Activated CD4-positive, alpha-beta memory T cell treated with anti-CD3 and anti-CD28 coated beads for 36 hours (primary cell): ENCODE results near the gene HIGD2A. TPM values are rescaled to one million over a fixed set of nuclear protein-coding genes. Genes with fewer than 3 reads are reported as not detected.

Experiments used
- CTCF ChIA-PET: fragments of 350-600 bp; sonication (Branson Sonifier 250); formaldehyde crosslinking; loops from one replicate; lab custom pipeline; 2021; ENCODE audit warnings: antibody characterized with exemption, inconsistent platforms; lab: Charles Lee
- POLR2A ChIA-PET: fragments of 350-600 bp; sonication (Branson Sonifier 250); formaldehyde crosslinking; loops from one replicate; lab custom pipeline; 2021; ENCODE audit warnings: antibody characterized with exemption; lab: Charles Lee
- DNase-seq: peaks from one replicate; pipeline ENCODE4 v3.0.0-alpha.2; 2020
- H3K27ac Mint-ChIP-seq: one replicate; pipeline ENCODE4 v1.8.0; 2021; ENCODE audit warnings: mixed read lengths
- H3K27me3 Mint-ChIP-seq: one replicate; pipeline ENCODE4 v1.8.0; 2021; ENCODE audit warnings: mixed read lengths
- H3K36me3 Mint-ChIP-seq: one replicate; pipeline ENCODE4 v1.8.0; 2021; ENCODE audit warnings: mixed read lengths
- H3K4me1 Mint-ChIP-seq: one replicate; pipeline ENCODE4 v1.8.0; 2021; ENCODE audit warnings: low read depth, mixed read lengths
- H3K4me3 Mint-ChIP-seq: one replicate; pipeline ENCODE4 v1.8.0; 2021; ENCODE audit warnings: mild to moderate bottlenecking, mixed read lengths
- H3K9me3 Mint-ChIP-seq: one replicate; pipeline ENCODE4 v1.8.0; 2021; ENCODE audit warnings: mixed read lengths
- intact Hi-C: fragments of 100-400 bp; cut with micrococcal nuclease; formaldehyde crosslinking; loops from one replicate; pipeline ENCODE4 v1.15.1; 2023
- total RNA-seq, 2 experiments: library from RNA; stranded (reverse); gene quantifications; one replicate each; pipeline ENCODE4 v1.2.3, GENCODE V29; 2021

The HIGD2A gene
- total RNA-seq, 2 experiments from 2014 or later: 112 to 119 TPM

DNA sequence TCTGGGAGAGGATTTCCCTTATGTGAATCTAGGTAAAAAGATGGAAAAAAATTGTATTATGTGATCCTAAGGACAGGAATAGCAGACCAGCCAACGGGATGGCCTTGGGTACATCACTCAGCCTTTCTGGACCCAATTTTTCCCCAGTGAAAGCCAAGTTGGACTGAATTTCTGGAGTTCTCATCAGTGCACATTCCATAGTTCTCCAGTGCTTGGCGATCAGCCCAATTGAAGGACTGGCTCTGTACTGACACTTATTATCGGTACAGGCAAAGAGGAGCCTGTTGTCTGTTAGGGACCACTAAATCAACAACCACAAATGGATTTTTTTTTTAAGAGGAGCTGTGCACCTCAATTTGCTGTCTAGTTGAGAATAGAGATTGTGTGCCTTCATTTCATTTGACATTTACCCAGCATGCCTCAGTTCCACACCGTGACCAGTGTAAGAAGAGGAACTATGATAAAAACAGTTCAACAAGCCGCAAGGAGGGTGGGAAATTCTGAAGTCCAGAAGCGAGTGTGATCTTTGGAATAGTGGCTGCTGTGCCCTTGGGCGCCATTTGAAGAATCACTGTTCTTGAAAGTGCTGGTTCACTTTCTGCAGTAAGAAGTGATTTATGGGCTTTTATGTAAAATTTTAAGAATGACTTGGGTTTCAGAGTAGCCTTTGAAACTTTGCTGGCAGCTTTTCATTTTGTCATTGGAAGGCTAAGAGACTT, 15.3 kb upstream of the HIGD2A start:
- H3K4me3 Mint-ChIP-seq: no peak overlapping the region
- CTCF ChIA-PET: interaction anchor here (1.3 kb wide), 1 partner anchor 11 kb away, joined by 3 read pairs; the partner anchor contains the start of gene KIAA1191
- H3K4me1 Mint-ChIP-seq: no peaks in the 10 kb centered on the region
- peaks cover 9% of the 10 kb centered on the region for H3K36me3 Mint-ChIP-seq
- POLR2A ChIA-PET: no interaction called here
- H3K9me3 Mint-ChIP-seq: no peaks in the 10 kb centered on the region
- no peak overlapping the region for H3K27ac Mint-ChIP-seq
- no peak for DNase-seq
- intact Hi-C loops: no loop called here
- no peaks in the 10 kb centered on the region for H3K27me3 Mint-ChIP-seq

DNA sequence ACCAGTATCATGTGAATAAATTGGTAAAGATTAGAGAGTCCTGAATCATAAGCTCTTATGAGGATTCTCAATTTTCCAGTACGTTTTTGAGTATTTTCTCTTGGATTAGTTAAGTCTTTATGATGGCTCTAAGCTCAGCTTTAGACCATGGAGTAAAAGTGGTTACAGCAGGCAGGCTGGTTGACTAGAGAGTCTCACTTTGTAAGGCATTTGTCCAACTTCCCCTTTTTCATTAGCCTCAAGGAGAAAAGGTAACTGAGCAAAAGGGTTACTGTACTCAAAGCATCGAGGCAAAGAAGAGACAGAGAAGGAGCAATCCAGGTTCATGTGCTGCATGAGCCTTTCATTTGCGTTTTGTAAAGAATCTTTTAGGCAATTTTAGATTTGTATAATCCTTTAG, 8.7 kb upstream of the HIGD2A start:
- POLR2A ChIA-PET: interaction anchor here (1.3 kb wide), 1 partner anchor 8 kb away, joined by 4 read pairs; the partner anchor contains the start of genes HIGD2A and NOP16
- peaks cover 34% of the 10 kb centered on the region for H3K36me3 Mint-ChIP-seq
- no peaks in the 10 kb centered on the region for H3K9me3 Mint-ChIP-seq
- H3K27ac Mint-ChIP-seq: no peak overlapping the region
- intact Hi-C loops: loop anchor here (10.0 kb wide), 3 partner anchors 145 to 865 kb away; partner anchors contain the start of genes HRH2 and SIMC1
- H3K4me3 Mint-ChIP-seq: no peak overlapping the region
- no peaks in the 10 kb centered on the region for H3K27me3 Mint-ChIP-seq
- no peak for DNase-seq
- peaks cover 2% of the 10 kb centered on the region for H3K4me1 Mint-ChIP-seq
- CTCF ChIA-PET: no interaction called here

DNA sequence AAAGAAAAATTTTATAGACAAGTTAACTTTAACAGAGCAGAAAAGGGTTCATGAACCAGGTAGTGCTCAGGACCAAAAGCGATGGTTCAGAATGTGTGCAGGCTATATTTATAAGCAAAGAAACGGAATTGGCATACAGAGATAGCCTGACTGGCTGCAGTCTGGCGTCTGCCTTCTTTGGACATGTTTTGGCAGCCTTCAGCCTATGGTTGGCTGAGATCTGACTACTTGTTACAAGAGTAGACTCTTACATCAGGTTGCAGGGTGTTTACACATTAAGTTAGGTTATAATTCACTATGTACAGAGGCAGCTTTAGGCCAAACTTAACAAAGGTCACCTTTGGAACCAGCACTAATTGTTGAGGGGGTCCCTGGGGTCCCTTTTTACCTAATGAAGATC, 7.1 kb upstream of the HIGD2A start:
- Mint-ChIP-seq H3K9me3 (no peaks in the 10 kb centered on the region), H3K4me1 (peaks cover 14% of the 10 kb centered on the region), H3K27me3 (no peaks in the 10 kb centered on the region), H3K36me3 (peaks cover 46% of the 10 kb centered on the region), H3K4me3 (no peak overlapping the region), H3K27ac (no peak overlapping the region)
- intact Hi-C loops: loop anchor here (10.0 kb wide), 3 partner anchors 147 to 867 kb away; partner anchors contain the start of genes HRH2 and SIMC1
- DNase-seq: no peak
- ChIA-PET POLR2A (interaction anchor here (1.9 kb wide), 1 partner anchor 11 kb away, joined by 5 read pairs; no protein-coding TSS in a partner anchor), CTCF (interaction anchor here (1.0 kb wide), 1 partner anchor 652 kb away, joined by 3 read pairs; no protein-coding TSS in a partner anchor)

DNA sequence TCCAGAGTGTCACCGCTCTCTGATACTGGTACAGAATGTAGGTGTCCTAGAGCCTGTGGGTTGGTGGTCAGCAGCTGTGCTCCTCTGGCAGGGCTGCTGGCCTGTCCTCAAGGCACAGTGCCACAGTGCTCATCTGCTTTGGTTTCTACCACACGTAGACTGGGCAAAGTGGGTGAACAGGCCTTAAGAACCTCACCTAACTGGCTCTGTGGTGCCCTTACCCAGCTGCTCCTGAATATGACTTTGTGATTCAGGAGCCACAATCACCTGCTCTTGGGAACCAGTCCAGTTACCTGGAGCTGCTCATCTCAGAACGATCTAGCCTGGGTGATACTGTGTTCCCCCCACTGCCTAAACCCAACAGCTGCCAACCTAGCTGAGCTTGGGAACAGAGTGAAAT, 6.6 kb upstream of the HIGD2A start:
- H3K4me3 Mint-ChIP-seq: no peak overlapping the region
- CTCF ChIA-PET: no interaction called here
- H3K9me3 Mint-ChIP-seq: no peaks in the 10 kb centered on the region
- peaks cover 51% of the 10 kb centered on the region for H3K36me3 Mint-ChIP-seq
- H3K4me1 Mint-ChIP-seq: peaks cover 19% of the 10 kb centered on the region
- H3K27ac Mint-ChIP-seq: no peak overlapping the region
- no peaks in the 10 kb centered on the region for H3K27me3 Mint-ChIP-seq
- DNase-seq: no peak
- POLR2A ChIA-PET: interaction anchor here (1.9 kb wide), 1 partner anchor 12 kb away, joined by 5 read pairs; no protein-coding TSS in a partner anchor
- intact Hi-C loops: loop anchor here (10.0 kb wide), 3 partner anchors 147 to 867 kb away; partner anchors contain the start of genes HRH2 and SIMC1

DNA sequence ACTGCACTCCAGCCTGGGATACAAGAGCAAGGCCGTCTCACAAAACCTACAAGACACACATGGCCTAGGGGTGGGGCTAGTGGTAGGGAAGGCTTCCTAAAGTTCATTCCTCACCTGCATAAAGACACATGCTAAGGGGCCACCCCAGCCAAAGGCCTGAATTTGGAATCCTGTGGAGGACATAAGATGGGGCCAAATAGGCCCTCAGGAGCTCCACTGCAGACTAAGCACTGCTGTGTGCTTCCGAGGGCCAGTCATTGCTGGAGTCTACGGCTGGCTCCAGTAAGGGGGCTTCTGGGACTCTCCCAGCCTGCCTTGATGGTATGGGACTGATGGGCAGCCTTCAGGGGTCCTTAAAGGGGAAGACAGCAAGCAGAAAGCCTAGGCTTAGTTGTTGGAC, 5.8 kb upstream of the HIGD2A start:
- POLR2A ChIA-PET: interaction anchor here (1.9 kb wide), 1 partner anchor 13 kb away, joined by 5 read pairs; no protein-coding TSS in a partner anchor
- no peak for DNase-seq
- Mint-ChIP-seq H3K4me1 (peaks cover 23% of the 10 kb centered on the region), H3K9me3 (no peaks in the 10 kb centered on the region), H3K27ac (no peak overlapping the region), H3K36me3 (peaks cover 58% of the 10 kb centered on the region), H3K27me3 (no peaks in the 10 kb centered on the region), H3K4me3 (no peak overlapping the region)
- intact Hi-C loops: loop anchor here (10.0 kb wide), 3 partner anchors 148 to 868 kb away; partner anchors contain the start of genes HRH2 and SIMC1
- CTCF ChIA-PET: no interaction called here

DNA sequence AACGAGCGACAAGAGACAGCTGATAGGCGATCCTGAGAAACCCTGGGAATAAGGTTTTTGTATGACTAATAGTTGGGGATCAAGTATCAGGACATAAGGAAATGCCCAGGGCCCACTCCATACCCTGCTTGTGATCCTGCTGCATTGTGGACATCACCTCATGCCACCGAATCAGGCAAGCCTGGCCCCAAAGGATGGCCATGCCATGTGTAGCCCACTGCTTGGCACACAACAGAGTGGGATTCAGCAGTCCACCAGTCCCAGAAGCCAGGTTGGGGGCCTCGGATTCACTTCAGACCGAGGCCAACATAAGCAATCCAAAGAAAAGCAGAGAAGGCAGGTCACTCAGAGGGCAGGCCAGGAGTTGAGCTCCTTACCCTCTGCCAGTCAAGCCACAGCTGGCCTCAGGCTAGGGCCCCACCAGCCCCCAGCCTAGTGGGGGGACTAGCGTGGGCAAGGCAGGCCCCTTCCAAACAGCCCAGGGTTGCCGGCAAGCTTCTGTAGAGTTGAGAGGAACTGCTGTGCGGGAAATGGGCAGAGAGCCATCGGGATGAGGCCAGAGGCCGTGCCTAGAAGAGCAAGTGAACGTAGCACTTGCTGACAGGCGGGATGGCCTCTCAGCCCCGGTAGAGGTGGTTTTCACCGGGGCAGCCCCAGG, 5.2 kb upstream of the HIGD2A start:
- Mint-ChIP-seq H3K27me3 (no peaks in the 10 kb centered on the region), H3K27ac (no peak overlapping the region), H3K4me1 (peaks cover 23% of the 10 kb centered on the region), H3K4me3 (no peak overlapping the region), H3K36me3 (peaks cover 62% of the 10 kb centered on the region), H3K9me3 (no peaks in the 10 kb centered on the region)
- intact Hi-C loops: loop anchor here (10.0 kb wide), 3 partner anchors 149 to 869 kb away; partner anchors contain the start of genes HRH2 and SIMC1
- ChIA-PET POLR2A (interaction anchor here (1.9 kb wide), 1 partner anchor 13 kb away, joined by 5 read pairs; no protein-coding TSS in a partner anchor), CTCF (no interaction called here)
- DNase-seq: no peak

DNA sequence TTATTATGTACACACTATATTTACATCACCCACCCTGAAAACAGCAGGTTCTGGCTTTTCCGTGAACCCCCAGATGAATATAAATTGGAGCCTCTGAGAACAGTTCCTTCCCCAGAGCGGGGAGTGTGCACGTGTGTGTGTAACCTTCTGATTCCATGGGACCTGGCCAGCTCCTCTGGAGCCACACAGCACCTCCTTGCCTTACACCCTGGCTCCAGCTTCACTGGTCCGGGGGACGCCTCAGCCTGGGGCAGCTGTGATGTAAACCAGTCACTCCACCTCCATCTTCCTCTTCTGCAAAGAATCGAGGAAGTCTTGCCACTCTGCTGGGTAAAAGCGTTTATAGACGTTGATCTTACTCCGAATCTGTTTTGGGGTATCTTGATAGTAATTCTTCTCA, 4.6 kb upstream of the HIGD2A start:
- Mint-ChIP-seq H3K9me3 (no peaks in the 10 kb centered on the region), H3K27ac (no peak overlapping the region), H3K27me3 (no peaks in the 10 kb centered on the region), H3K4me1 (peaks cover 23% of the 10 kb centered on the region), H3K36me3 (peaks cover 62% of the 10 kb centered on the region), H3K4me3 (no peak overlapping the region)
- DNase-seq: no peak
- POLR2A ChIA-PET: no interaction called here
- intact Hi-C loops: loop anchor here (10.0 kb wide), 3 partner anchors 149 to 869 kb away; partner anchors contain the start of genes HRH2 and SIMC1
- CTCF ChIA-PET: no interaction called here

DNA sequence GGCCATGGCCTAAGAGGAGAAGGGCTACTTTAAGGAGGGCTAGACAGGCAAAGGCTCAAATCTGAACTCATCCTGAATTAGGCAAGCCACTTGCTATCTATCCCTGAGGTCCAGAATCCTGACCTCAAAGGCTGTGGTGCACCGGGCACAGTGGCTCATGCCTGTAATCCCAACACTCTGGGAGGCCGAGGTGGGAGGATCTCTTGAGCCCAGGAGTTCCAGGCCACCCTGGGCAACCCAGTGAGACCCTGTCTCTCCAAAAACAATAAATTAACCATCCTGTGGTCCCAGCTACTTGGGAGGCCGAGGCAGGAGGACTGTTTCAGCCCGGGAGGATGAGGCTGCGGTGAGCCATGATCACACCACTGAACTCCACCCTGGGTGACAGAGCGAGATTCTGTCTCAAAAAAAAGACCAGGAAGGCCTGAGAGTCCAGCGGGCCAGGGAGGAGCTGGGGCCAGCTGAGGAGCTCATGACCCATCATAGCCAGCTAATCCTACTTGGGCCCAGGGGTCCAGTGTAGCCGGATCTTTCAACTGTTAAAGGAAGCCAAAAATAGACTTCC, 4.1 kb upstream of the HIGD2A start:
- Mint-ChIP-seq H3K27me3 (no peaks in the 10 kb centered on the region), H3K4me3 (no peak overlapping the region), H3K9me3 (no peaks in the 10 kb centered on the region), H3K27ac (no peak overlapping the region), H3K4me1 (peaks cover 24% of the 10 kb centered on the region), H3K36me3 (peaks cover 60% of the 10 kb centered on the region)
- no peak for DNase-seq
- CTCF ChIA-PET: no interaction called here
- intact Hi-C loops: loop anchor here (10.0 kb wide), 3 partner anchors 150 to 870 kb away; partner anchors contain the start of genes HRH2 and SIMC1
- POLR2A ChIA-PET: no interaction called here

DNA sequence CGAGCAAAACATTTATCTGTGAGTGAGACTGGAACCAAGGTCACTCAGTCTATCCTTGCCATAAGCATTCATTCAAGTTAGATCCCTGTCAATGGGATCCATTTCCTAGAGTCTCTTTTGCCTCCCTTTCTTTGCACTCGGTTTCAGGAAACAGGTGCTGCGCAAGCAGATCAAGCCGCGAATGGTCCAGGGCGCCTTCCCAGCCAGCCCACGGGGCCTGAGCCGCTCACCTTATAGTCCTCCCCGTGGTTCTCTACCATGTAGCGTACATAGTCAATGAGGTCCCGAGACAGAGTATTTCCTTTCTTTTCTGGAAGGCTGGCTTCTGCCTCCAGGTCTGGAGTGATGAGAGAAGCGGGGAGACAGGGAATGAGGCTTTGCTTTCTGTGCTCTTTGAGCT, 3.6 kb upstream of the HIGD2A start:
- Mint-ChIP-seq H3K27ac (no peak overlapping the region), H3K27me3 (no peaks in the 10 kb centered on the region), H3K9me3 (no peaks in the 10 kb centered on the region), H3K4me3 (no peak overlapping the region), H3K36me3 (peaks cover 57% of the 10 kb centered on the region), H3K4me1 (peaks cover 27% of the 10 kb centered on the region)
- ChIA-PET POLR2A (no interaction called here), CTCF (no interaction called here)
- DNase-seq: no peak
- intact Hi-C loops: loop anchor here (5.0 to 10.0 kb wide), 5 partner anchors 150 to 967 kb away; partner anchors contain the start of genes HRH2, LMAN2, SIMC1 and UIMC1

DNA sequence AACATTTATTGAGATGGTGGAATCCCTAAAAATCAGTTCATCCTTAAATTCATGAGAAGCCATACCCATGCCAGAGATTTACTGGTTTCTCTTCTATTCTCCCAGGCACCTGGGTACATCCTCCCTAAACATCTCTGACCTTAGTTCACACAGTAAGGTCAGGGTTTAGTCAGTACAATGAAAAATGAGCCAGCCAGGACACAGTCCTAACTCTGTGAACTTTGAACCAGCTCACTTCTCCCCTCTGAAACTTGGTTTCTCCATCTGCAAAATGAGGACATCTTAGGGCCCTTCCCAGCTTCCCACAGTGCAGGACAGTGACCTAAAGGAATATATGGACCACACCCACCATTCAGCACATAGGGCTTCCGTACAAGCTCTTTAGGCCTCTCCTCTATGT, 2.1 kb upstream of the HIGD2A start:
- no peaks in the 10 kb centered on the region for H3K9me3 Mint-ChIP-seq
- intact Hi-C loops: loop anchor here (5.0 to 10.0 kb wide), 5 partner anchors 152 to 966 kb away; partner anchors contain the start of genes HRH2, LMAN2, SIMC1 and UIMC1
- ChIA-PET POLR2A (interaction anchor here (0.9 kb wide), 1 partner anchor 25 kb away, joined by 3 read pairs; the partner anchor contains the start of gene KIAA1191), CTCF (no interaction called here)
- H3K36me3 Mint-ChIP-seq: peaks cover 53% of the 10 kb centered on the region
- DNase-seq: no peak
- no peaks in the 10 kb centered on the region for H3K27me3 Mint-ChIP-seq
- H3K27ac Mint-ChIP-seq: no peak overlapping the region
- H3K4me1 Mint-ChIP-seq: peaks cover 27% of the 10 kb centered on the region
- peak overlapping the region; percentile 99 for H3K4me3 Mint-ChIP-seq

DNA sequence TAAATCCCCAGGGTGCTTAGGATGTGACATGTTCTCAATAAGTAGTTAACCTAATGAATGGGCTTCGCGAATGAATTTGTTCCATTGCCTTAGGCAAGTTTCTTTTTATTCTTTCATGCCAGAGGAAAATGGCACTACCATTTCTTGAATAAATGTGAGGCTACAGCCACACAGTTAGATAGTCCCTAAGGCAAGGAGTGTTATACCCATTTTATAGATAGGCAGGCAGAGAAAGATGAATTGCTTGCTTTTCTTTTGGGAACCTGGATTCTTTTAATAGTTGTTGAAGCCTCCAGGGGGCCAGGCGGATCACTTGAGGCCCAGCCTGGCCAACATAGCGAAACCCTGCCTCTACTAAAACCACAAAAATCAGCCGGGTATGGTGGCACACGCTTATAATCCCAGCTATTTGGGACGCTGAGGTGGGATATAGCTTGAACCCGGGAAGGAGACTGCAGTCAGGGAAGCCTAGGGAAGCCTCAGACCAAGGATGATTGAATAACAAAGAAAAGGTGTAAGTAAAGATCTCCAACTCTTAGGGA, 1.1 kb upstream of the HIGD2A start:
- POLR2A ChIA-PET: interaction anchor here (1.2 kb wide), 1 partner anchor 19 kb away, joined by 3 read pairs; no protein-coding TSS in a partner anchor
- peaks cover 27% of the 10 kb centered on the region for H3K4me1 Mint-ChIP-seq
- no peaks in the 10 kb centered on the region for H3K27me3 Mint-ChIP-seq

More for the DNA sequence above, 1.1 kb upstream of the HIGD2A start:
- DNase-seq: no peak
- intact Hi-C loops: loop anchor here (5.0 to 10.0 kb wide), 5 partner anchors 153 to 965 kb away; partner anchors contain the start of genes HRH2, LMAN2, SIMC1 and UIMC1
- CTCF ChIA-PET: interaction anchor here (1.3 kb wide), 1 partner anchor 60 kb away, joined by 3 read pairs; the partner anchor contains the start of gene FAF2
- Mint-ChIP-seq H3K4me3 (peak overlapping the region; percentile 99), H3K27ac (peak overlapping the region; percentile 98), H3K9me3 (no peaks in the 10 kb centered on the region), H3K36me3 (peaks cover 48% of the 10 kb centered on the region)
